GM19351 (cell line): Measurements from ENCODE around the gene FAM117A.

Experiments
- ATAC-seq: cut with Tn5 transposase; IDR thresholded peaks from one replicate; pipeline ENCODE4 v1.9.1; 2021; ENCODE audit warnings: mild to moderate bottlenecking, moderate library complexity; ENCODE audit not compliant: unreplicated experiment

Gene FAM117A

DNA sequence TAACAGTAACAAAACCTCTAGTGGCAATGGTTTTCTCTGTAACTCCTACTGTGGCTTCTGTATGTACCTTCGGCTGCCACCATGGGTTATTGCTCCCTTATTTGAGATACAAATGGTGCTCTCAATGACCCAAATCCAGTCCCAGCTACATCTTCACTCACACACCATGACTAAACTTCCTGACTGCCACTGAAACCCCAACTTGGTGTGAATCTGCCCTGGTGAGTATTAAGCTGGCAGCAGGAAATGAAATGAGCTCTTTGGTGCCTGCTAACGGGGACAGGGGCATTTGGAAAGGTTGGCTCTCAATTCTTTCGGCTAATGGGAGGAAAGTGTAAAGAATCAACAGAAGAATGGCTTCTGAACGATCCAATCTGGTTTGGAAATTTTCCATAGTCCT is 48.7 kb downstream of the FAM117A start:
- ATAC-seq: no peak

DNA sequence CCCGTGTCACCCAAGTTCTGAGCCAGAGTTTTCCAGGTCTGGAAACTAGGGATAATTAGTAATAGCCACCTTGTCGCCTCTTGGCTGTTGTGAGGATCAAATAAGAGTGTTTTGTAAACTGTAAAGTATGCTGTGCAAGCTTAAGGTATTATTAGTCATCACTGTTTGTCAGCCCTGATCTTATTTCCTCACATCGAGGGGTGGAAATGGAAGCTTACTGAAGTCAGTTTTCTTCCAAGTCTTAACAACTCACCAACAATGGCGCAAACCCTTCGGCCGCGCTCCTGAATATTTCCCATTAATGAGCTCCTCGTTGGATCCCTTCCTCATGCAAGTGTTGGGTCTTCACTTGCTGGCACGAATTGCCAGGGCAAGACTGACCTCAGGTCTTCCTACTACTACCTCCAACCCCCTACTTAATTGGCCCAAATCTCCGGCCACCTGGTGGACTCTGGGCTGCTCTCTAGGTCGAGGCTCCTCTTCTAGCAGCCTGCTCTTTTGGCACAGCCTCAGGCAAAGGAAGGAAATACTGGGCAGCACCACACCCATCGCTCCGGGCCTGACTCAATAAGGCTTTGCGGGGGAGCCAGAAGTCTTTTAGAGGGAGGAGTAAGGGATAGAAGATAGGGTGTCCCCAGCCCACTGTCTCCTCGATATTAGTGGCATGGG is 55.3 kb downstream of the FAM117A start:
- ATAC-seq: no peak

DNA sequence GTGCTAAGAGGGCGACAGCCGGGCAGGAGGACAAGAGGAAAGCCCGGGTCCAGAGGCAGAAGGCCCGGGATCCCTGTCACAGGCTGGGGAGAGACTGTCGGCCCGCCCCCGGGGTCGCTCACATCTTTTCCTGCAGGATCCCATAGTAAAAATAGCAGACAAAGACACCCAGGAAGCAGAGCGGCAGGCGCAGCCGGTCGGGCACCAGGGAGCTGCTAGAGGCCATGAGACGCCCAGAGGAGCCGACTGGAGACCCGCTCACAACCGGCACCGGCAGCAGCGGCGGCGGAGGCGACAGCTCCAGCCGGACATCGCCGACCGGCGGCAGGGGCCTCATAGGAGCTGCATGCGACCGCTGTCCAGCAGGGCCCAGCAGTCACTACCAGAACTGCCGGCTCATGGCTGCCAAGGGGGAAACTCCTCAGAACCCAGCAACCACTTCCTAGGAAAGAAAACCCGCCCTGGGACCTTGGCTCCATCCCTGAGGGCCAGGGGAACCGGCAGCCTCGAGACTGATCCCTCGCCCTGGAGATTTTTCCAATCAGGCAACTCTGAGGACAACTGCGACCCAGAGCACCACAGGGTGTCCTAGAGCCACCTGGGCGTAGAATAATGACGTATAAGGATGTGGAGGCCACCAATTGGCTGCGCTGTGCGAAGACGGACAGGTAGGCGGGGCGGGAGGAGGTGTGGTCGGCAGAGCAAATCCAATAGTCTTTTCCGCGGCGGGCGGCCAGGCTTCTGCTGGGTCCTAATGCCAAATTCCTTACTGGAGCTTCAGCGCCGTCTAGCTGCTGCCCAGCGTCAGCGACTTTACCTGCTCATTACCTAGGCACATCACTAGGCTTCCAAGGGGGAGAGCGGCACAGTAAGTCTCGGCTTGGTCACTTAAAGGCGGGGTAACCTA is 56.1 kb downstream of the FAM117A start, which contains the start of gene SLC35B1:
TSS of gene SLC35B1 (minus strand) at position 357 of the 907 bp plus-strand sequence. CDS start at position 226, 131 bp downstream.
- ATAC-seq: peak; percentile 97

DNA sequence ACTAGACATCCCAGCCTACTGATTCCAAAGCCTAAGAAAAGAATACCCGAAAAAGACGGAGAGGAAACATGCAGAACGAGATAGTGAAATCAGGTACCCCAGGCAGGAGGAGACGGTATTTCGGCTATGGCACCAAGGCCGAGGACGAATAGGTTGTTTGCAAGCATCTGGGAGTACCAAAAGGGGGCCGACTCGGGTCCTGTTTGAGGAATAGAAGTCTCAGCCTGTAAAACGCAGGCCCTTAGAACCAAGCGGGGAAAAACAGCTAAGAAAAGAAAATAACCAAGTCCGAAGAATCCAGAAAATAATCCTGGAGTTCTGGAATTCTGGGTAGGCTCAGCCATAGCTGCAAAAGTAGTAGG is 56.7 kb downstream of the FAM117A start:
- no peak for ATAC-seq

DNA sequence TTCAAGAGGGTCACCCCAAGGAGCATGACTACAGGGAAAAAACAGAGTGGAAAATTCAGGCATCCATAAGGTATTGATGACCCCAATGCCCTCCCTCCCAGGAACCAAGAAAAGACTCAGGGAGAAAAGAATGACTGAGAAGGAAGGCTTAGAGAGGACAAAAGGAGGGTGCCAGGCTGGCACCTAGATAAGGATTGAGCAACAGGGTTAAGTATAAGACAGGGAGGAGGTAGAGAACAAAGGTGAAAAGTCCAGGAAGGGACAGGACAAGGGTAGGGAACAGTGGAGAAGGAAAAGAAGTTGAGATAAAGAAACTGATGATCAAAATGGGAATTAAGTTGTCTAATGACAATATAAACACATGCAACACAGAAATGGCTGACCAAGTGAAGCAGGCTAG is 58.7 kb downstream of the FAM117A start:
- no peak for ATAC-seq

DNA sequence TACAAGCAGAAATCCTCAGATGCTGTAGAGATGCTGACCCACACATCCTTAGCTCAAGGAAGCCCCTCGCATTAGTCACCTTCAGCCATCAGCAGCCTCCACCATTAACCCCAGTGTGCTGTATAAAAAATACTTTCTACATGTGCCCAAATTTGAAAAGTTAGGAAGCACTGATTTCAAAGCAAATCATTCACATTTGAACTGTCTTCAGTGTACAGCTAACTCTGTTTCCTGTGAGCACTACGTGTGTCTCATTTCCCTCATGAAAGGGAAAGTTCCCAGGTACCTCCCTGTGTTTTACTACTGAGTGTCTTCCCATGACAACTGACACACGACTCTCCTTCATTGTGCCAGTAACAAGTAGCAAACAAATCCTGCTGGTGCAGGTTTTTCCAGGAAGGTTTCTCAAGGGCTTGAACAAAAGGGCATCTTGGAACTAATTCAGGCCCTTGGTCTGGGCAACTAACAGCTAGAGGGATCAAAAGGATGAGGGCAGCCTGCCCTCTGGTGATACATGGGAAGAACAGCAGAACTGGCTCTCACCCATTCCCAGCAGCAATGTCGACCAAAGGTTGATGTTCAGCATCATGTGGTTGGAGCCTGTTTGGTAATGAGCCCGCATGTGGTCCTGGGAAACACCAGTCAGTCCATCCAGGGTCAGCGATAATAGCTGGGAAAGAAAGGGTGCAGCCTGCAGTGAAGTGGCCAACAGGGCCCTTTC is 60.2 kb downstream of the FAM117A start:
- no peak for ATAC-seq

DNA sequence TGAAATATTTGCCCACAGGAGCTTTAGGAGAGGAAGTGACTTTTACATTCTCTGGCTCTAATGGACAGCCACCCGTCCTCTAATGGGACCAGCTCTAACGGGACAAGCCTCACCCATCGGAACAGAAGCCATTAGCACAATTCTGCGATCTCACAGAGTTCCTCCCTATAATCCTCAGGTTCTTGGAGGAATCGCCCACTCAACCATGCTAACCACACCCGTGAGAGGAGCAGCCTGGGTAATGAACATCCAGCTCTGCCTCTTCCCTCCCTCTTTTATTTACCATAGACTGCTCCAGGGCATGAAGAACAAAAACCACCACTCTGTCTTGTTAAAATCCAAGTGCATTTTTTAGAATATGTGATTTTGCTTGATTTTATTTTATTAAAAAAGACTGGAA is 63.0 kb downstream of the FAM117A start:
- no peak for ATAC-seq

DNA sequence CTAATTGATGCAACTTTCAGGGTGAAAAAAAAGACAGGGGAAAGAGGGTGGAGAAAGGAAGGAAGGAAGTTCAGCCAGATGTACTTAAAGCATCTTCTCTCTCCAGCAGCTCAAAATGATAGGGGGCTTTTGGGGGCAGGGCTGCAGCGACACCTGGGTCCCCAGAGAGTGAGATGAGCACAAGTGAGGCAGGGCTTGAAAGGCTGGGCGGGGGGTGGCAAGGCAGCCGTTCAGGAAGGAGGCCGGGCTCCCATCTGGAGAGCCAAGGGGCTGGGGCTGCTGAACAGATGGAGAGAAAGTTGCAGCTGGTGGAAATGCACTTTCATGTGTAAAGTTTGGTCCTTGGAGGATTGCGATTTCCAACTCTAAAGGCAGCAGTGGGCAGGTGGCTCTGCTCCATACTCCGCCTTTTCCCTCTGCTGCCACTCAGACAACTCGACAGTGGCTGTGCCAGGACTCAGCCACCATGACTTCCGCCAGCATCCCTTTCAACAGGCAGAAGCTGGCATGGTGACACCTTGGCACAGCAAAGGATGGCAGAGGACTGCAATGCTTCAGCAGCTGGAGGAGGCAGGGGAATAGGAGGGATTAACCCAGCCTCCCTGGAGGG is 63.9 kb downstream of the FAM117A start:
- no peak for ATAC-seq

DNA sequence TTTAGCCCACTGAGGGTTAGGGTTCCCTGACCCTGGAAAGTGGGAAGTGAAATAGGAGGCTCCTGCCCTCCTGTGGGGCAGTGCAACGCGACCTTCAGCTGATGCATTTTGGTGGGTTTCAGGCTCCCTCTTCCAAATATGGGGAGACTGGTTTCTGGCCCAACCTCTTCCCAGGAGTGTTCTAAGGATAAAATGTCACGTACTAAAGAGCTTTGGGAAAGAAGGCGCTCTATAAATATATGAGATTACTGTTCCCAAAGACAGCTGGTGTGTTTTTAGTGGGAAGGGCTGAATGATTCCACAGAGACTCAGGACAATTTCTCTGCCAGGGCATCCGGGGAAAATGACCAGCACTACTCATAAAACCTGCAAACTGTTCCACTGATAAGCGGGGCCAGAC is 65.9 kb downstream of the FAM117A start:
- no peak for ATAC-seq

DNA sequence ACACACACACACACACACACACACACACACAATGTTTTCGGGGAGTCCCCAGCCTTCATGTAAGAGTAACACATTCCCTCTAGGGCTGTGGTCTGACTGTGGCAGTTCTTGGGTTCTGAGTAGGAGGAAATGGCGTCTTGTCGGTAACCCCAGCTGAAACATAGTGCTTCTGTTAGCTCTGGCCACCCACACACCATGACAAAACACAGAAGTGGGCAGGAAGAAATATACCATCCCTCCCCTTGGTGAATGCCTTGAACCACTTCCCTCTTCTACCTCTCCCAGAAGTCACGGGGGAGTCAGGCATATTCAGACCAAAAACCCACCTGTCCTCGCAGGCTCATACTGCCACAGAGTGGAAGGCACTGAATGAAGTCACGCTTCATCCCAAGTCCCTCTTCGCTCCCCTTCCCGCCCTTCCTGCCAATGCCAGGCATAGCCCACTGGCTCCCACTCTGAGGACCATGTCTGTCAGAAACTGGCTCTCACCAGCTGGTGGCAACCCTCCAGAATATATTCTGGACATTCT is 67.6 kb downstream of the FAM117A start:
- ATAC-seq: peak; percentile 73

DNA sequence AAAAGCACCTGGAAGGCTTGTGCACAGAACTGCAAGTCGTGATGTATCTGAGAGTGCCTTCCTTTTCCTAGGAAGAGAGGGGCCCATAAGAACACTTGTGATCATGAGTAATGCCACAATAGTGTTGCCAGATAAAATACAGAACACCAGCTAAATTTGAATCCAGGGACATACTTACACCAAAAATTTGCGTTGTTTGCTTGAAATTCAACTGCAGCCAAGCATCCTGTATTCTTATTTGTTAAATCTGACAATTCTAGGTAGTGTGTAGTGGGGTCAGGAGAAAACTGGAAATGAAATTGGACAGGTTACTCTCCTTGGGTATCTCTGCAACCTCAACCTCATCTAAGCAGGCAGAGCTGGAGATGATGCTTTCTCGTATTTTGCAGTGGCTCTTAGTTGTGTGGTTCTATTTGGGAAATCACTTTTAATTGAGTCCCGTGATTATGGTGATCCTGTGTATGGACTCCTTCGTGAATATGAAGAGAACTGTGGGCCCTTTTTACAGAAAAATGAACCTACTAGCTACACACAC is 68.2 kb downstream of the FAM117A start:
- ATAC-seq: no peak

DNA sequence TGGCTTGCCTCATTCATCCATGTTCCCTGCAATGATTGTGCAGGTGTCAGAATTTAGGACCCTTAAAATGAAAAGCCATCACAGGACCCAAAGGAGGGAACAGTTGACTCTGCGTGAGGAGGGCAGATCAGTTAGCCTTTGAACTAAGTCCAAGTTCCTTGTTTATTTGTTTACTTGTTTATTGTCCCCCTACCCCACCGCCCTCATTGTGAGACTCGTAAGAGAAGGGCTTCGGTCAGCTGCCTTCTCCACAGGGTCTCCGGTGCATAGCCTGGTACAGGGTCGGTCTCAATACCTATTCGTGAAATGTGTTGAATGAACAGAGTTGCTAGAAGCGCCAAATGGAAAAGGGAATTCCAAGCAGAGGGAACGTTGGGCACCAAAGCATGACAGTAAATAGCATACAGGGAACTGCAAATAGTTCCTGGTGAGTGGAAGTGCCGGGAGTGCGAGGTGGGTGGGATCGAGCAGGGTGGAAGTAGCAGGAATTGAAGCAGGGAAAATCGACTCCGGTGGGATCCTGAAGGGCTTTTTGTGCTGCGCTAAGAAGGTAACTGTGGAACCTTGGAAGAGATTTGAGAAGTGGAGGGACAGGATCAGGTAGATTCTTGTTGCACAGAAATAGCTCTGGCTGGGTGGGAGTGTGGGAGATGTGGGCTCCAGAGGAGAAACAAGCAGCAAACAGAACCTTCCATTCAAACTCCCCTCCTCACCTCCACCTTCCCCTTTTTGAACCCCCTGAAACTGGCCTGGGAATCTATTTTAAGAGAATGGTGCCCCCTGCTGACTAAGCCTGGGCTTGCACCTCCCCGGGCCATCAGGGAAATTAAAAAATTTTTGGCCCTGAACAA is 68.9 kb downstream of the FAM117A start:
- ATAC-seq: no peak

DNA sequence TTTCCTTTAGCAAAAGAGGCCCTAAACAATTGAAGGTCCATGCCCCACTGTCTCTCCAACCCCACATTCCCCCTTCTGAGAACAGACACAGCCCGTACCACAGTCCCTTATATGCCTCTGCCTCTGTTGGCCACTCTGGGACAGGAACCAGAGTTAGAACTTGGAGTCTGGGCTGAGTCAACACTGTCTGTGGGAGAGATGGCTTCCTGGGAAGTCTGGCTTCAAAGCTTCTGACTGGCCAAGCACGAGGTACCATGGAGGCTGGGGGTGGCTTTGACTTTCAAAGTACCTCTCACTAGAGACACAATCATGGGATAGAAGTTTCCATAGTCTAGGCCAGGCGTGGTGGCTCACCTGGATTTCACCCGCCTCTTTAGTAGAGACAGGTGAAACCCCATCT is 71.2 kb downstream of the FAM117A start:
- ATAC-seq: no peak

DNA sequence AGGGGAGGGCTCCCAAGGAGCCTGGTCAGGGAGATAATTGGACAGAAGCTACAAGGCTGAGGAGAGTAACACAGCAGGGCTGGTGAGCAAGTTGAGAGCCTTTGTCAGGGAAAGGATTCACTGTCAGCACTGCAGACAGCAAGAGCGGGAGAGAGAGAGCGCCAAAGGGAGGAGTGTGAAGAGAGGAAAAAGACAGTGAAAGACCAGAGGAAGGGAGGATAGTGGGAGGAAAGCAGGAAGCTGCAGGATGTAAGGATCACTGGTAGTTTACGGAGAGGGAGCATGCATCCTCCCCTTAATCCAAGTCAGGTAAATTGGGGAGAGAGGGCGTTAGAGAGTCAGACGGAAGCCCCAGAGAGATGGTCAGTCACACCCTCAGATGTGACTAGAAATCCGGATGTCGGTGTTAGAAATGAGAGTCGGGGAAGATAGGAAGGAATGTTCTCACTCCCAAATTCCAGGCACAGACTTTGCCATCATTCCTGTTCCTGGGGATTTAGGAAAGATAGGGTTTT is 72.2 kb downstream of the FAM117A start:
- no peak for ATAC-seq

DNA sequence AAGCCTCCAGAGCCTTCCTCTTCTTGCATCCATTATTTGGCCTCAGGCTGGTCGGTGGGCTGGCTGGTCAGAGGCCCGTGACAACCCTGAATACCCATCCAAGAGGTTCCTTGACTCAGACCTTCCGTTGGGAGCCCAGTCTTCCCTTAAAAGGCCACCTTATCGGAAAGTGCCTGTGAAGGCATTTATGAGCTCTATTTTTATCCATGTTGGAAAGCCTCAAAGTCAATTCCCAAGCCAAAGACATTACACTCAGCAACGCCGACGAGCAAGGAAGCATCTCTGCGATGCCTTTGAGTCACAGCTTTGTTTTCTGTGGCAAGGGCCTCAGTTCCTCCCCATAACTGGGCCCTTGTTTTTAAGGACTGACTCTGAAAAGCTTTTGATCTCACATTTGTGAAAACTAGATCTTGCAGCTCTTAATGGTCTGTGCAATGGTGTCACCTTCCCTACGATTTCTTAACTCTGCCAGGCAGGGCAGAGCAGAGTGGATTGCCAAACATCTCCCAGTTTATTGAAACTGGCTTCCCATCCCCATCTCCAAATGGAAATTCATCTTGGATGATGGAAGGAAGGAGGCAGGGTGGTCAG is 72.8 kb downstream of the FAM117A start:
- ATAC-seq: no peak

DNA sequence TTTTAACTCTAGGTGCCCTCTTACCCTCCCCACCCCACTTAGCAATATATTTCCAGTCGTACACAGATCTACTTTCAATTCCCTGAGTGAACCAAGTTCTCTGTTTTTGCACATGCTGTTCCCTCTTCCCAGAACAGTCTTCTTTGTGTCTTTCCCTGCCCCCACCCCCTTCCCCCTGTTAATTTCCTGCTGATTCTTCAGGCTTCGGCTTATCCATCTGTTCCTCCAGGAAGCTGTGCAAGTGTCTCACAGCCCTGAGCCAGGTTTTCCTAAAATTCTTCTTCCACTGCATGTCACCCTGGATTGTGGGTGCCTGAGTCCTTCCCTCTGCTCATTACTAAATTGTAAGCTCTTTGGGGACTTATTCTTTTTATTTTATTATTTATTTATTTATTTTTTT is 73.7 kb downstream of the FAM117A start:
- ATAC-seq: no peak

DNA sequence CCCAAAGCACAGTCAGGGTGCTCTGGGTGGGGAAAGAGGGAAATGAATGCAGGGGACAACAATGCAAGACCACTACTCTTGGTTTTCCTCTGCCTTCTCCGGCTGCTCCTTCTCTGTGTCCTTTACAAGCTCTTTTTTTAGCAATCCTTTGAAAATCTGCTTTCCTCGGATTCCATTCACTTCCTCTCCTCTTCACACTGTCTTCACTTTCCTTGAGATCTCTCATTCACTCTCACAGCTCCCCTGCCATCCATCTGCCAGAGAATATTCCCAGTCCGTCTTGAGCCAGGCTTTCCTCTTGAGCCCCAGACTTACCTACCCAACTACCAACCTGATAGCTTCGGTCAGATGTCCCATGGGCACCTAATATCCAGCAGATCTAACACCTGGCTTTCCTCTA is 75.1 kb downstream of the FAM117A start:
- no peak for ATAC-seq

DNA sequence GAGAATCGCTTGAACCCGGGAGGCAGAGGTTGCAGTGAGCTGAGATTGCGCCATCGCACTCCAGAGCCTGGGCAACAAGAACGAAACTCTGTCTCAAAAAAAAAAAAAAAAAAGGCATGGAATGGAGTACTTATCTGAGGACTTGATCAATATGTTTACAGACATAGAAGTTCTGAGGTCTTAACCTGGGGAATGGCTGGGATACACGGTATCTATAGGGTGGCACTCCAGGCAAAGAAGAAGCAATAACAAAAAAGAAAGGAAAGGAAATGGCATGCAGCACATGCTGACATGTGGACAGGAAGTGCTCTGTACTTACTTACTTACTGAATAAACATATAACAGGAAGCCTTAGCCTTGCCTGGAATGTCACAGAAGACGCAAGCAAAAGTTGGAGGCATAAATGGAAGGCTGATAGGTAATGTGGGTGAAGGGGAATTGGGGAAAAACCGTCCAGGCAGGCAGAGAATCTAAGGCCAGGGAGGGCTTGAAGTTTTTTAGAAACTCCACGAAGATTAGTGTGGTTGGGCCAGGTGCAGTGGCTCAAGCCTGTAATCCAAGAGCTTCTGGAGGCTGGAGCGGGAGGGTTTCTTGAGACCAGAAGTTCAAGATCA is 75.9 kb downstream of the FAM117A start:
- no peak for ATAC-seq
